Liver (tissue), 9 donors: ENCODE results near the gene ERBB3. TPM values are rescaled to one million over a fixed set of nuclear protein-coding genes. Genes with fewer than 3 reads are reported as not detected.
A peak's percentile ranks its signal among the peaks of the same experiment; 100 is the strongest.

Experiments
- DNase-seq: peaks from one replicate; pipeline ENCODE4 v3.0.0-alpha.2; 2017; ENCODE audit warnings: low spot score
- H3K27ac ChIP-seq, 2 donors: one replicate each; pipeline ENCODE4 v1.7.0; 2013; ENCODE audit warnings: inconsistent platforms in 2 of 2, low read length in 2 of 2, control low read depth in 1 of 2, low read depth in 1 of 2, mild to moderate bottlenecking in 1 of 2
- H3K27me3 ChIP-seq, 4 donors: one replicate each; pipeline versions ENCODE4 v1.6.1 to v1.7.0; 2013; ENCODE audit warnings: low read length in 3 of 4, inconsistent platforms in 1 of 4, mild to moderate bottlenecking in 1 of 4, moderate library complexity in 1 of 4; ENCODE audit not compliant: control insufficient read depth in 4 of 4, insufficient read depth in 4 of 4
- H3K36me3 ChIP-seq, 4 donors: one replicate each; pipeline versions ENCODE4 v1.6.1 to v1.7.0; 2013; ENCODE audit warnings: low read length in 3 of 4, mild to moderate bottlenecking in 3 of 4, low read depth in 1 of 4, moderate library complexity in 1 of 4; ENCODE audit not compliant: control insufficient read depth in 4 of 4, insufficient read depth in 3 of 4
- H3K4me1 ChIP-seq, 4 donors: one replicate each; pipeline versions ENCODE4 v1.6.1 to v1.7.0; 2013; ENCODE audit warnings: low read length in 3 of 4, mild to moderate bottlenecking in 3 of 4, moderate library complexity in 1 of 4; ENCODE audit not compliant: control insufficient read depth in 4 of 4, insufficient read depth in 4 of 4
- H3K4me3 ChIP-seq, 3 donors: one replicate each; pipeline versions ENCODE4 v1.6.1 to v1.7.0; 2013; ENCODE audit warnings: low read length in 3 of 3, control low read depth in 1 of 3, low read depth in 1 of 3, mild to moderate bottlenecking in 1 of 3
- H3K9ac ChIP-seq, 2 donors: one replicate each; pipeline ENCODE4 v1.7.0; 2013; ENCODE audit warnings: low read length in 2 of 2, mild to moderate bottlenecking in 2 of 2, moderate library complexity in 2 of 2, control low read depth in 1 of 2, low read depth in 1 of 2
- H3K9me3 ChIP-seq, 4 donors: one replicate each; pipeline versions ENCODE4 v1.6.1 to v1.7.0; 2013; ENCODE audit warnings: low read length in 3 of 4; ENCODE audit not compliant: control insufficient read depth in 4 of 4
- ATF3 ChIP-seq: IDR thresholded peaks from 2 replicates; pipeline ENCODE4 v1.6.1; 2016; ENCODE audit warnings: antibody characterized with exemption
- CTCF ChIP-seq: fragments of 150-350 bp; IDR thresholded peaks from 2 replicates; pipeline ENCODE4 v1.5.1; 2017; ENCODE audit warnings: improper control_type of control experiment, low read depth, low read length; ENCODE audit not compliant: missing input control
- EGR1 ChIP-seq, 2 donors: IDR thresholded peaks; 2 replicates each; pipeline ENCODE4 v1.6.1; 2016 to 2018; ENCODE audit warnings: antibody characterized with exemption in 2 of 2, low read depth in 2 of 2
- FOXA1 ChIP-seq: IDR thresholded peaks from 2 replicates; pipeline ENCODE4 v1.6.1; 2016; ENCODE audit warnings: antibody characterized with exemption
- FOXA2 ChIP-seq: IDR thresholded peaks from 2 replicates; pipeline ENCODE4 v1.6.1; 2016; ENCODE audit warnings: antibody characterized with exemption
- GABPA ChIP-seq, 2 donors: IDR thresholded peaks in 1 of 2; conservative IDR thresholded peaks in 1 of 2; 2 replicates each; pipeline ENCODE4 v1.6.1; 2016; ENCODE audit warnings: antibody characterized with exemption in 2 of 2, mild to moderate bottlenecking in 1 of 2, moderate library complexity in 1 of 2
- HNF4A ChIP-seq, 2 donors: conservative IDR thresholded peaks; 2 replicates each; pipeline ENCODE4 v1.6.1; 2016; ENCODE audit warnings: antibody characterized with exemption in 2 of 2, mild to moderate bottlenecking in 2 of 2
- HNF4G ChIP-seq: IDR thresholded peaks from 2 replicates; pipeline ENCODE4 v1.6.1; 2016; ENCODE audit warnings: antibody characterized with exemption
- JUND ChIP-seq, 2 donors: IDR thresholded peaks; 2 replicates each; pipeline ENCODE4 v1.6.1; 2016; ENCODE audit warnings: antibody characterized with exemption in 2 of 2
- MAX ChIP-seq: IDR thresholded peaks from 2 replicates; pipeline ENCODE4 v1.6.1; 2016; ENCODE audit warnings: antibody characterized with exemption
- NR2F2 ChIP-seq: IDR thresholded peaks from 2 replicates; pipeline ENCODE4 v1.6.1; 2016; ENCODE audit warnings: antibody characterized with exemption
- RAD21 ChIP-seq, 2 donors: IDR thresholded peaks; 2 replicates each; pipeline ENCODE4 v1.6.1; 2016; ENCODE audit warnings: antibody characterized with exemption in 2 of 2, mild to moderate bottlenecking in 2 of 2
- REST ChIP-seq: IDR thresholded peaks from 2 replicates; pipeline ENCODE4 v1.6.1; 2016; ENCODE audit warnings: antibody characterized with exemption, mild to moderate bottlenecking
- RXRA ChIP-seq, 2 donors: IDR thresholded peaks; 2 replicates each; pipeline ENCODE4 v1.6.1; 2017 to 2018; ENCODE audit warnings: antibody characterized with exemption in 2 of 2, mild to moderate bottlenecking in 1 of 2
- SP1 ChIP-seq: IDR thresholded peaks from 2 replicates; pipeline ENCODE4 v1.6.1; 2018; ENCODE audit warnings: antibody characterized with exemption, mild to moderate bottlenecking
- TAF1 ChIP-seq: conservative IDR thresholded peaks from 2 replicates; pipeline ENCODE4 v1.6.1; 2016; ENCODE audit warnings: antibody characterized with exemption, mild to moderate bottlenecking
- YY1 ChIP-seq: IDR thresholded peaks from 2 replicates; pipeline ENCODE4 v1.6.1; 2016; ENCODE audit warnings: antibody characterized with exemption, mild to moderate bottlenecking
- ZBTB33 ChIP-seq: IDR thresholded peaks from 2 replicates; pipeline ENCODE4 v1.6.1; 2016; ENCODE audit warnings: antibody characterized with exemption
- WGBS: extraction: QIAGEN DNeasy Blood & Tissue Kit; methylation state at CpG from one replicate; pipeline ENCODE4 v1.1.7; 2013; 5-methylcytosine and 5-hydroxymethylcytosine counted together
- polyA plus RNA-seq, 2 donors: library from polyadenylated mRNA; stranded (reverse) in 1 of 2; unstranded in 1 of 2; fragments of 200-250 nt in 1 of 2; fragments of >200 nt in 1 of 2; fragmentation: Nextera tagmentation in 1 of 2; extraction: Ambion mirVana in 1 of 2; gene quantifications; one replicate each; pipeline versions ENCODE4 v1.2.1 to v1.2.3, GENCODE V29; 2013 to 2015
- total RNA-seq, 2 donors: library from RNA; depleted of rRNA; stranded (reverse); fragments of >200 nt; gene quantifications; one replicate each; pipeline ENCODE4 v1.2.3, GENCODE V29; 2014
- donor health status: healthy.
- donor health status: healthy.
- donor health status: healthy.
- donor health status: healthy.
- donor health status: healthy.

ERBB3 gene
- total and polyA plus RNA-seq, 4 donors: 32.4 to 141 (median 51.6) TPM

GRCh38 chr12:56120158-56120846, 40.3 kb downstream of the ERBB3 start:
- no peaks in the 10 kb centered on the region for H3K9me3 ChIP-seq
- peaks cover 34 to 59% (median 49%) of the 10 kb centered on the region in 4 donors for H3K4me1 ChIP-seq
- H3K27me3 ChIP-seq: no peaks in the 10 kb centered on the region
- H3K36me3 ChIP-seq: no peaks in the 10 kb centered on the region
- peak overlapping the region; percentile 71 to 89 for H3K27ac ChIP-seq
- peak overlapping the region in 1 of 2 donors; percentile 36 for H3K9ac ChIP-seq
- H3K4me3 ChIP-seq: no peak overlapping the region
- no peak for DNase-seq
- 91% methylated on average over 17 of the region's 17 CpGs for WGBS
- no peak for TF ChIP-seq MAX

- Histone ChIP-seq H3K36me3 (no peaks in the 10 kb centered on the region), H3K4me3 (no peak overlapping the region), H3K9me3 (no peaks in the 10 kb centered on the region), H3K27ac (peak overlapping the region; percentile 71 to 89), H3K27me3 (no peaks in the 10 kb centered on the region), H3K4me1 (peaks cover 34 to 64% (median 54%) of the 10 kb centered on the region in 4 donors), H3K9ac (no peak overlapping the region)
- TF ChIP-seq CTCF: no peak
- TF ChIP-seq TAF1: peak; percentile 42
- TF ChIP-seq FOXA2: peak; percentile 44
- peak; percentile 97 for TF ChIP-seq SP1
- TF ChIP-seq RAD21 (IDR thresholded peaks at IDR 0.05): peak; percentile 26 to 49
- TF ChIP-seq YY1: peak; percentile 71
- peak; percentile 71 for TF ChIP-seq MAX
- peak; percentile 57 for TF ChIP-seq ATF3
- peak; percentile 75 for TF ChIP-seq REST
- peak; percentile 90 to 93 for TF ChIP-seq HNF4A (conservative IDR thresholded peaks at IDR 0.05)
- TF ChIP-seq RXRA (IDR thresholded peaks at IDR 0.05): peak; percentile 99
- TF ChIP-seq FOXA1: no peak
- TF ChIP-seq NR2F2: peak; percentile 85
- peak; percentile 70 for TF ChIP-seq ZBTB33
- TF ChIP-seq JUND (IDR thresholded peaks at IDR 0.05): peak; percentile 74 to 80
- TF ChIP-seq GABPA (IDR thresholded peaks at IDR 0.05 in 1 of 2, conservative IDR thresholded peaks at IDR 0.05 in 1 of 2): peak in 1 of 2 donors; percentile 65
- TF ChIP-seq HNF4G: peak; percentile 74
- peak; percentile 58 to 81 for TF ChIP-seq EGR1 (IDR thresholded peaks at IDR 0.05; ENCODE audit: low read depth in 2 of 2)
- DNase-seq: no peak
- WGBS: 55% methylated on average over 11 of the region's 11 CpGs
These were observed 41.4 kb downstream of the ERBB3 start for GRCh38 chr12:56121204-56121870.
